DMS 273 (cell line): Measurements from ENCODE around the gene ATXN7L3.

Source experiments
- DNase-seq: peaks from one replicate; lab custom pipeline; 2025; ENCODE audit not compliant: unreplicated experiment; lab: John Stamatoyannopoulos, UW

Gene ATXN7L3

DNA sequence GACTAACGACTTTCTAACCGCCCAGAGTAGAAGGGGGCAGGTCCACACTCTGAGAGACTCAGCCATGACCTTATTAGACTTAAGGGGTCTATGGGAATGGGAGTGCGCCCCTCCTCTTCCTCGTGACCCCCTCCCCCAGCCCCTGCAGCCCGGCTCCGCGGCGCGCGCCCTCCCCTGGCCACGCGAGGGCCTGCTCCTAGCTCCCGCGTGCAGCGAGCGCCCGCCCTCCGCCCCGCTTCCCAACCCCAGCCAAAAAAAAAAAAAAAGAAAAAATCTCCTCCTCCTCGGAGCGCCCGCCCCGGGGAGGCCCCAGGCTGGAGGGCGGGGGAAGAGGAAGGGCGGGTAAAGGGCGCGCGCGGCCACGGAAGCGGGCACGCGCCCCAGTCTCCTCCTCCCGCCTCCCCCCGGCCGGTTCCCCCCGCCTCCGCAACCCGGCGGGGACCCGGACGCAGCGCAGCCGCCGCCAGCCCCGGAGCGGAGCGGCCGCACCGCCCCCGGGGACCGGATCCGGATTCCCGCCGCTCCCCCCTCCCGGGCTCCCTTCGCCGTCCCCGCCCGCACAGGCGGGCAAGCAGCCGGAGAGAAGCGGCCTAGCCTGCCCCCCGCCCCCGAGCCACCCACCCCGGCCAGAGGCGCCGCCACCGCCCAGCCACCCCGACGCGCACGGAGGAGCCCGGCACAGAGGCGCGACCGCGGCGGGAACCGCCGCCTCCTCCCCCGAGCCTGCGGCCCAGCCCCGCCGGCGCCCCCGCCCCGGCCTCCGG, 18.8 kb upstream of the ATXN7L3 start:
- DNase-seq, result peak; percentile 97

DNA sequence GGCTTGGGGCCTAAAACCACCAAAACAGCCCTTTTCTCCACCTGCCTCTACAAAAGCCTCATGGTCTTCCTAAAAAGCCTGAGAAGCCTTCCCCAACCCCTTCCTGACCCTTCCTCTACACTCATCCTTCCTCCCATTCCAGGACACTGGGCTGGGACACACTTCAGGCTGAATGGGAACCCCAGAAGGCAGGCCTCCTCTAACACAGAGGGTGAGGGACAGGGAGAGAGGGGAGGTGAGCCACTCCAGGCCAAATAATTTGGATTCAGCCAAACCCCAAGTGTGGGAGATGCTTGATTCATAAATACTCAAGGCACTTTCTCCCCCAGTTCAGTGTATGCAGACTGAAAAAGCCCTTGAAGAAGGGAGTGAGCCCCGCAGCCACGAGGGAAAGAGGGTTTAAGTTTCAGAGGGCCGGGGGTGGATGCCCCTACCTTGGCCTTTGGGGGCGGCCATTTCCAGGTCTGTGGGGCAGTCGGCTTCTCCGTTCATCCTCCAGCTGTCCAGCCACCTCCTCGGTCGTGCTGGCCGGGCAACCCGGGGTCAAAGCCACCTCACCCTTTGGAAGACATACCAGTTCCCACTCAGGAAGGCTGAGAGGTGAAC, 18.2 kb upstream of the ATXN7L3 start:
- peak; percentile 61 for DNase-seq

DNA sequence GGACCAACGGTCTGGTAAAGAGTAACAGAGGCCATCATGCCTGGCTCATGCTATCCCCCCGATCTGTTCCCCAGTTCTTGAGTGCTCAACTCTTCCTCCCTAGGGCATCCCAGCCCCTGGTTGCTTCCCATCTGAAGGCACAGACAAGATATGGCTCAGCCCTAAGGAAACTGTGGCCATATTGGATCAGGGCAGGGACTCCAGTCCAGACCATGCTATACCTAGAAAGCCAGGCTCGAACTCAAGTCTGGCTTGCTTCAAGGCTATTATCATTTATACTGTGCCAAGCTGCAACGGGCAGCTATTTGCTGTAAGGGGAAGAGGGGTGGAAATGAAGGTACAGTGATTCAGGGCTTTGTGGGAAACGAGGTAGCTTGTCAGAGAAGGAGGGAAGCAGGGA, 17.0 kb upstream of the ATXN7L3 start:
- no peak for DNase-seq

DNA sequence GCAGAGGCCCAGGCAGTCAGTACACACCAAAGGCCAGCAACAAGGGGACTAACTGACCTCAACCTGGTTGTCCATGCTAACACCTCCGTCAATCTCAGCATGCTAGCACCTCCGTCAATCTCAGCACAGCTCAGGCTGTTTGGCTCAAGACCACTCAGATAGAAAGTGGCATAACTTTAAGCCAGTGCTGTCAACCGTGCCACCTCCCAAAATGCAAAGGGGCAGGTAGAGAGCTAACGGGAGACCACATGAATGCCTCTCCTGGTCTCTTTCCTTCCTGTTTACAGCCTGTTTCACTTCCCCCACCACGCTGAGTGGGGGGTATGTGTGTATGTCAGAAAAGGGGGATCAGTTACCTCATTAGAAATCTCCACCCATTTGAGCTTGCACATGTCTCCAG, 16.5 kb upstream of the ATXN7L3 start:
- no peak for DNase-seq

DNA sequence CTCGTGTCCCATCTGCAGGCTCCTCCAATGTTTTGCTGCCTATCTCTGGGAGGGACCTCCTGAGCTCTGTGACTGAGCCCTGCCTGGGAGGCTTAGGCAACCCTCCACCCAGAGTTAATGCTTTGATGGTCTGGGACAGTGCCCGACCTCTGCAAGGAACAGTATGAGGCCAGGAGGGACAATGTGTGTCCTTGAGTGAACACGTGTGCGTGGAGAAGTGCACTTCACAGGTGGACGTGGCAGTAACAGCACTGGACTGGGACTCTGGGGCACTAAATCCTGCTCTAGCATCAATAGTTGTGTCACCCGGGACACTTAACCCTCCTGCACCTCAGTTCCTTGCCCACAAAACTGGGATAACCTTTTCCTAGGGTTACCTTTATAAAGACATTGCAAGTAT, 15.2 kb upstream of the ATXN7L3 start:
- DNase-seq, result no peak

DNA sequence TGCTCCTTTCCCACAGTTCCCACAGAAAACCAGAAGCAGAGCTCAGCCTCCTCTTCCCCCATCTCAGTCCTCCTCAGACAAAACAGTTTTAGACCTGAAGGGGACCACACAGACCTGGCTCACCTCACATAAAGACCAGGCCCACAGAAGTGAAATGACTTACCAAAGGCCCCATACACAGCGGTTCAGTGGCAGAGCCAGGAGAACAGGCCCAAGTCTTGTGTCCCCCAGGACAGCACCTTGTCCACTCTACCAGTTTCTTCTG, 14.5 kb upstream of the ATXN7L3 start:
- DNase-seq, result no peak

DNA sequence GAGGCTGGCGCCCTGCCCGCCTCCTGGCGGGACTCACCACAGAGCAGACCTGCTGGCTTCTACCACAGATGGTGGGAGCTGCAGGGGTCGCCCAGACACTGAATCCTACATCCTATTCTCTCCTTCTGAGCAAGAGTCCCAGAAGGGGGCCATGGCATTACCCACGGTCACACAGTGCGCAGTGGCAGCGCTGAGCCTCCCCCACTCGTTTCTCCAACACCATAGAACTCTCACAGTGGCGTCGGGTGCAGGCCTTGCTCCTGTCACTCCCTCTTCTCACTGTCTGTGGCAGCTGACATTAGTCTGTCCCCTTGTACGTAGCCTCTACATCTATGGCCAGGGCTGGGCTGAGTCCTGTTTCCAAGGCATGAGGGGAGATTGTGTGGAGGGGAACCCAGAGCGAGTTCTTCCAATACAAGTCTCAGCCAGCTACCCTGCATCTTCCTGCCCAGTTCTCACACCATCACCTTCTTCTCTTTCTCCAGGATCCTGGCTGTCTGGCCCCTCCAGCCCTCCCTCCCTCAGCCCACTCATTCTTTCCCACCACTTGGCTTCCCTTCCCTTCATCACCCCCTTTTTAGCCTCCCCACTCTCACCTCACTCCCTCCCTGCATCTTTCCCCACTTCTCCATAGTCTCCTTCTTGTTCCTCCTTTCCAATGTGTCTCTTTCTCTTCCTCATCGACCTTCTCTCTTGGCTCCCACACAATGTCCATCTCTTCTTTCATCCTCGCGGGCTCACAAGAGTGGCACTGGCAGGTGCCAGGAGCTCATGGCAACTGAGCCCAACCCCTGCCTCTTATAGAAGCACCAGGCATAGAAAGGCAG, 13.9 kb upstream of the ATXN7L3 start:
- DNase-seq, result peak; percentile 79

DNA sequence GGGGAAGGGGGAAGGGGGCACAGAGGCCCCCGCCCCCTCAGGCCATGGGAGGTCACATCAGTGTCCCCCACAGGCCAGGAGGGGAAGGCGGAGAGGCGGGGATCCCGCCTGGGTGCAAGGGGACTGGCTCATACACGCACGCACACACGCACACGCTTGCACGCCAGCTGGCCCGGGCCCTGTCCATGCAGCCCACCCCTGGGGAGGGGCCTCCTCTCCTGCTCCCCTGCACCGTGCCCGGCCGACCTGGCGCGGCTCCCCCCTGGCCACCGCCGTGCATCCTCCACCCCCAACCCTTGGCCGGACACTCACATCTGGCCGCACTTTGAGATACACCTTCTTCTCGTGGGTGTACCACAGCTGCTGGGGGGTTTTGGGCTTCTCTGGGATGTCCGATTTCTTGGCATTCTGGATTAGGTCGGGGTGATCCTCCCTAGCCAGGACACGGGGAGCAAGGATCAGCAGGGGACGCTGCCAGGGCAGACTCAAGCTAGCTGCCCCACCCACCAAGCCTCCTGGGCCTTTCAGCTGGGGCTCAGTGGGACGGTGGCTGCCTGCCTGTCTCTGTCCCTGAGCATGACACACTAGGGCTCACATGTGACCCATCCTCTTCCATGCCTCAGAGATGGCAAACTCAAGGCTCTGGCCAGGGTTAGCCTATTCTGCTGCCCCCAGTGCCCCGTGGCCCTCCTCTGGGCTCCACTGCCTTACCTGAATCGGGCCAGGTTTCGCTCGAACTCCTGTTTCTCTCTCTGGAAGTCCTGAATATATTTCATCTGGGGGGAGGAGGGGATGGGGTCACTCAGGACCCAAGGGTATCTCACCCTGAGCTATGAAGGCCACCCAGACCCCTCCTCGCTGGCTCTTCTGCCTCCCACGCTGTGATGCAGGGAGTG, 13.1 kb upstream of the ATXN7L3 start:
- no peak for DNase-seq

DNA sequence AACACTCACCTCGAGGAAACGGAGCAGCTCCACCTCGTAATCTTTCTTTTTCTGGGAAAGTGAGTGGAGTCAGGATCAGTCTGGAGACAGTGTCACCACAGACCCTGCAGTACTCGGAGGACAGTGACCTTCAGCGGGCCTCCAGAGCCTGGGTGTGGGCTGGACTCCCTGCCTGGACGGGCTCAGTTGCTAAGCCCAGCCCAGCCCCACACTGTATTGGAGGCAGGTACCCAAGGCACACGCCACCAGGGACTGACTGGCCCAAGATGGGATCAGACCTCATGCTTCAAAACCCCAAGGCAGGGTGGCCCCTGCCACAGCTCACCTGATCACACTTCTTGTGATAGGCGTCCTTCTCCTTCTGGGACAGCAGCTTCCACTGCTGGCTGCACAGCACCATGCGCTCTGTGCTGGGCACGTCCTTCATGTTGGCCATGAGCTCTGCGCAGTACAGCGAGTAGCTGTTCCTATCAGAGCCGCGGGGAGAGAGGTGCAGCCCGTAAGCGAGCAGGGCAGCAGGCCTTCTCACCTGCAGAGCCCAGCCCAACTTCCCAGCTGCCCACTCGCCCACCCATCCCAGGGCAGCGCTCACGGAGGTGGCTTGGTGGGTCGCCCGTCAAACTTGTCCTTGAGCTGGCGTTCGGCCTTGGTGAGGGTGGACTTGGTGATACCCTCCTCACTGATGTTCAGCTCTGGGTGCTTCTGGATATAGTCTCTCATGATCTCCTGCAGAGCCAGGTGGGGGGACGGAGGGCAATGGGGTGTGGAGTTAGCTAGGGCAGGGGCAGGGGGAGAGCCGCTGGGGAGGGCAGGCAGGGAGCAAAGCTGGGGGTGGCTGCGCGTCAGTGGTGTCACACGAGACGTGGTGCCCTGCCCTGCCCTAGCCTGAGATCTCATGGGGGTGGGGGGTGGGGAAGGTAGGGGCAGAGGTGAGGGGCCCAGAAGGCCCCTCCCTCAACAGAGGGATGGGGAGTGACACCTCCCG, 11.9 kb upstream of the ATXN7L3 start:
- no peak for DNase-seq

DNA sequence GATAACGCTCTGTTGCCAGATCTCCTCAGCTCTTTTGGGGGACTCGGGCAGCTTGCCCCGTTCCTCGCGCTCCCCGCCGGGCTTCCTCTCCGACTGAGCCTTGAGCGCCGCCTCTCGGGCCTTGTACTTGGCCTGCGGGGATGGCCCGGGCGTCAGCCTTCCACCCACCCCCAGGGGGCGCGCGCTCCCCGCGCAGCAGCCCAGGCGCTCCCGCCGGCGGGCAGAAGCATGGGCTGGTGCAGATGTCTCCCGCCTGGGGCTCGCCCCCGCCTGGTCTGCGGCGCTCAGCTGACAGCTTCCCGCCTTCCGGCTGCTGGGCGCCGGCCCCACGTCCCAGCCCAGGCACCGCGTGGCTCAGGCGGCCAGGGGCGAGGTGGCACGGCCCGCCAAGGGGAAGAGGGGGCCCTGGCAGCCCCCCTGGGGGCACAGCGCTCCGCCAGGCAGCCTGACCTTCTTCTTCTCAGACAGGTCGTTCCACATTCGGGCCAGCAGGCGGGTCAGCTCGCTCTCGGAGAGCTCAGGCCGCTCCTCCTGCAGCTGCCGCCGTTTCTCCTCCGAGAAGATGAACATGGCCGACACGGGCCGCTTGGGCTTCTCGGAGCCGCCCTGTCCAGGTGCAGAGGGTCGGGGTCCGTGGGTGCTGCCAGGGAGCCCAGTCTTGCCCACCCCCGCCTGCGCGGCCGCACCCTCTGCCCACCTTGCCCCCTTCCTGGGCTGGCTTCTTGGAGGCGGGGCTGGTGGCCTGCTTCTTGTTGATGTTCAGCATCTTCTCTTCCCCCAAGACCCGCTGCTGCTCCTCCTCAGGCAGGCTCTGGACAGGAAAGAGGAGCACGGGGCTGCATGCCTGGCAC, 10.9 kb upstream of the ATXN7L3 start:
- peak; percentile 97 for DNase-seq

DNA sequence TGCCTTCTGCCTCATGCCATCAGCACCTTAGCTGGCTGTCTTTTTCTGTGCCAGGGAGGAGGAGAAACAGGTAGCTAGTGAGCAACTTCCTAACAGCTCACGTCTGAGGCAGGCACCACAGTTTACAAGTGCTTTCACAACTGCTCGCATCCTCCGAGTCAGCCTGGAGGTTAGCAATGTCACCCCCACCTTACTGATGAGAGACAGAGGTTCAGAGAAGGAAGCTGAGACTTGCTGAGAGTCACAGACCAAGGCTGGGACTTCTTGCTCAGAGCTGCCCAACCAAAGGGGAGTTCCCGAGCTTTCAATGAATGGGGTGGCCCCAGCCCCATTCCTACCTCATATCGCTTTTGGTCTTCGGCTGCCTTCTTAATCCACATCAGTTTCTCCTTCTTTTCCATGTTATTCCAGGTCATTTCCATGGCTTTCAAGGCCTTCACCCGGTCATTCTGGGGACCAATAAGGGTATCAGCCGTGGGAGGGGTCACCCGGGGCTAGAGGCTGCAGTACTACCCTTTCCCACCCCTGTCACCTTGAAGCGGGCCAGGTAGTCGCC, 10.2 kb upstream of the ATXN7L3 start:
- no peak for DNase-seq

DNA sequence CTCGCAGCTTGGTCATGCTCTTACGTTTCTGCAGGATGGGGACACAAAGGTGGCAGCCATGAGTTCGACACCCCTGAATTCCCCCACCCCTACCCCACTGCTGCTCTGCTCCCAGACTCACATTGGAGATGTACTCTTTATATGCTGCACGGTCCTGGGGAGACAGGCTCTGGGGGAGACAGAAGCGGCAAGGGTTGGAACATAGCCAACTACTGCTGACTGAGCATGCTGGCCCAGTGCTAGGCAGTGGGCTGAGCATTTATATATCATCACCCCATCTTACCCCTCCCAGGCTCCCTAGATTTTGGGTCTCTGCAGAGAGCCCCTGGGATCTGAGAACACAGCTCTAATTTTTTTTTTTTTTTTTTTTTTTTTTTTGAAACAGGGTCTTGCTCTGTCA, 8.1 kb upstream of the ATXN7L3 start:
- no peak for DNase-seq

DNA sequence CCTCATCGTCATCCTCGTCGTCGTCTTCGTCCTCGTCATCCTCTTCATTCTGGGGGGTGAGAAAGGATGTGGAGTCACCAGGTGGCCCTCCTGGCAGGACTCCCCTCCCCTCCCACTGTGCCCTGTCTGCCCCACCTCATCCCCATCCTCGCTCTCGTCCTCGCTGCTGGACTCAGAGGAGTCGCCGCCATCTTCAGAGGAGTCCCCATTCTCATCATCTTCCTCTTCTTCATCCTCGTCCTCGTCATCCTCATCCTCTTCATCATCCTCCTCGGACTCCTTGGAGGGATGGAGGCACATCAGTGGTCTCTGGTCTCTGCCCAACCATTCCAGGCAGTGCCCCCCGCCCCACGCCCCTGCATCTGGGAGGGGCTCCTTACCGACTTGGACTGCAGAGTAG, 7.6 kb upstream of the ATXN7L3 start:
- no peak for DNase-seq

DNA sequence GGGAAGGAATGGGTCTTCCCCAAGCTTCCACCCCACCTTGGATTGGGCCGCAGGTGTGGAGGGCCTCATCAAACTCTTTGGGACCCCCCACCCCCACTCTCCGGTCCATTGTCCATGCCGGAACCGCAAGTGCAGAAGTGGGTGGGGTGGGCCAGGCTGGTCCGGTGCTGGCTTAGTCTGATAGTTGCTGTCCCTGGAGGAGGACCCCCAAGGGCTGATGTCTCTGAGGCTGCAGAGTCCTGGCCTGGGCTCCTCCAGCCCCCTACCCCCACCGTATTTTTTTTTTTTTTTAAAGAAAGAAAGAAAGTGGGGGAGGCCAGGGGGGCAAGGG, 7.1 kb upstream of the ATXN7L3 start:
- DNase-seq, result no peak

DNA sequence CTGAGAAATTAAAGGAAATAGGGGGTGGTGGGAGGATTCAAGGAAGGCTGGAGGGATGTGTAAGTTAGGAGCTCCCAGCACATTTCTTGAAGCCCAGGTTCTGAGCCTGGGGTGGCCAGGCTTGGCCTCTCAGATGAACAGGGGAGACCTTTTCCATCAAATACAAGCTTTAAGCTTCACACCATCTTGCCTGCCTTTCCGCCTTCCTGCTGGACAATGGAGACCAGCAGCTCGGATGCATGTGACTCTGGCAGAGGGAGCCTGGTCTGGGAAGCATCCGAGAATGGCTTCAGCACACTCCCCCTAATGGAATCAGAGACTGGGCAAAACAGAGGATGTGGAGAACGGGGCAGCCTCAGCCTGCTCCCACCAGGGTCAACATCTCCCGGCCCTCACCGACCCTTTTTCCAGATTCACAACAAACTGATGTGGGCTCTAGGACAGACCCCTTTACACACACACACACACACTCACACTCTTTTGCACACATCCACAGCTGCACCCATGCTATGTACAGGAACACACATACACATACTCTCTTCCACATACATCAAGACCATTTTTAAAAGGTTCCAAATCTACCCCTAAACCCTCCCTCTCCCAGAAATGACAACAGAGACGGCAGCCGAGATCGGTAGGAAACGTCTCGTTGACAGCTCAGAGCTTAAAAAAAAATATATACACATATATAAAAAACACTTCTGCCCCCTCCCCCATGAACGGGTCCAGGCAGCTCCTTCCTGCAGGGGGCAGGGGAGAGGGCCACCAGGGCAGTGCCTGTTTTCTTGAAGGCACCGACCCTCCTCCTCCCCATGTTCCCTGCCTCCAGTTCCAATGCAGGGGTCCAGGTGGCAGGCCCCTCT, 6.5 kb upstream of the ATXN7L3 start:
- peak; percentile 52 for DNase-seq

DNA sequence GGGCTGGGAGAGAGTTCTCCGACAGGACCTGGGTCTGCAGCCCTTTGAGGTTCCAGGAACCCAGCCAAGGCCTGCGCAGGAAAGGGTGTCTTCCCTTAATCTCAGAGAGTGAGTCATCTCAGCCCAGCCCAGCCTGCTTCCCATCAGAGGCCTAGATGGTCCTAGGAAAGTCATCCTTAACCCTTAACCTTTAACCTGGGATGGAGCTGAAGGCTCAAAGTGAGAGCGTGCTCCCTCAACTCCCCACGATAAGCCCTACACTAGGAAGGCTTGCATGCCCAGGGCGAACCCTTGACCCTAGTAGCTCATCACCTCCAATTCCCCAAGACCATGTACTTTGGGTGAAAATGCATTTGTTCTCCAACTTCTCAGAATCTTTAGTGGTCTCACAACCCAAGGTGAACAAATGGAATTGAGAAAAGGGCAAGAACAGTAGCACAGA, 4.8 kb upstream of the ATXN7L3 start:
- no peak for DNase-seq

DNA sequence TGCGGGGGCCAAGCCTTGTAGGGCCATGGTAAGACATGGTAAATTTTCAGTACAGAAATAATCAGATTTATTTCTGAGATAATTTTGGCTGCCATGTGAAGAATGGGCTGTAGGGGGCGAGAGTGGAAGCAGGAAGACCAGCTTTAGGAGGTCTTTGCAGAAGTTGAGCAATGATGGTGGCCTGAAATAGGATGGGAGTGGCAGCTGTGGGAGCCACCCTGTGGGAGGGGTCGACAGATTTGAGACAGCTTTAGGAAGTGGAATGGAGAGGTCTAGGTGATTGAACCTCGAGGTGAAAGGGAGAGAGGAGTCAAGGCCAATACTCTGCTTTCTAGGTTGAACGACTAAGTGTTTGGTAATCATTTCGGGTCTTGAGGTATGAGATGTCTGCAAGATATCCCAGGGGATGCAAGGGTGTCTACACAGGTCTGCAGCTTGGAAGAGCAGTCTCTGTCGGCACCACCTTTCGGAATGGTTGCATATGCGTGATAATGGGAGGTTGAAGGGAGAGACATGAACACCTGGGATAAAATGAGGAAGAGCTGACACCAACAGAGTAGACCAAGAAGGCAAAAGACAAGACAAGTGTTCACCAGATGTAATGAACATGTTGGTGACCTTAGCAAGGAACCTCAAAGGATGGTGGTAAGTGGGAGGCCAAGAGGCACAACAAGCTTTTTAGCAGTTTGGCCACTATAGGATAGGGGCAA, 4.2 kb upstream of the ATXN7L3 start:
- DNase-seq, result peak; percentile 83
